Transverse colon (tissue), 4 donors: Measurements from ENCODE around the gene CRX. TPM values are rescaled to one million over a fixed set of nuclear protein-coding genes. Genes with fewer than 3 reads are reported as not detected.
"Not testable (repeated sequence)": the region's sequence is repeated elsewhere in the genome, so short reads cannot be mapped to it uniquely, and the experiment has no call there.

Source experiments
- DNase-seq: peaks from one replicate; pipeline ENCODE4 v3.0.0-alpha.2; 2019
- H3K27ac ChIP-seq, 4 donors: fragments of 200-600 bp; sonication (generic); 2 replicates each; pipeline ENCODE4 v1.5.1; 2016 to 2018; ENCODE audit warnings: inconsistent platforms in 4 of 4
- H3K27me3 ChIP-seq: fragments of 200-600 bp; sonication (generic); 2 replicates; pipeline ENCODE4 v1.5.1; 2017; ENCODE audit warnings: inconsistent platforms
- H3K36me3 ChIP-seq, 4 donors: fragments of 200-600 bp; sonication (generic); 2 replicates each; pipeline ENCODE4 v1.5.1; 2017 to 2019; ENCODE audit warnings: inconsistent platforms in 4 of 4
- H3K4me1 ChIP-seq, 4 donors: fragments of 200-600 bp; sonication (generic); 2 replicates each; pipeline ENCODE4 v1.5.1; 2017 to 2020; ENCODE audit warnings: inconsistent platforms in 4 of 4
- H3K4me3 ChIP-seq, 4 donors: fragments of 200-600 bp; sonication (generic); 1 replicate in 1 of 4; 2 replicates in 3 of 4; pipeline versions ENCODE4 v1.5.1 to v1.6.1; 2017 to 2019; ENCODE audit warnings: inconsistent platforms in 4 of 4
- H3K9me3 ChIP-seq, 2 donors: fragments of 200-600 bp; sonication (generic); 2 replicates each; pipeline ENCODE4 v1.5.1; 2017 to 2019; ENCODE audit warnings: inconsistent platforms in 2 of 2
- CTCF ChIP-seq, 5 experiments: fragments of 200-600 bp in 3 of 5; fragments of 450-650 bp in 2 of 5; sonication (generic) in 3 of 5; IDR thresholded peaks; 1 replicate in 2 of 5; 2 replicates in 3 of 5; pipeline ENCODE4 v1.5.1; 2016 to 2017; ENCODE audit warnings: antibody characterized with exemption in 5 of 5, inconsistent platforms in 3 of 5, mild to moderate bottlenecking in 2 of 5, moderate library complexity in 1 of 5
- EP300 ChIP-seq: sonication (generic); formaldehyde crosslinking; IDR thresholded peaks from one replicate; pipeline ENCODE4 v1.6.1; 2017; ENCODE audit warnings: antibody characterized with exemption, low read depth
- POLR2A ChIP-seq: fragments of 450-650 bp; IDR thresholded peaks from one replicate; pipeline ENCODE4 v1.6.1; 2016; ENCODE audit warnings: antibody characterized with exemption, mild to moderate bottlenecking, moderate library complexity
- POLR2AphosphoS5 ChIP-seq, 3 donors: sonication (generic); formaldehyde crosslinking; IDR thresholded peaks; one replicate each; pipeline ENCODE4 v1.6.1; 2016; ENCODE audit warnings: antibody characterized with exemption in 3 of 3
- WGBS, 2 donors: methylation state at CpG; one replicate each; pipeline ENCODE4 v1.1.5; 2018; ENCODE audit warnings: low coverage in 1 of 2; 5-methylcytosine and 5-hydroxymethylcytosine counted together
- in situ Hi-C, 4 donors: fragments of 200-750 bp; cut with MboI; loops; one replicate each; pipeline versions ENCODE4 v1.15.0 to v1.15.1; 2017; ENCODE audit warnings: low sequenced_read_pairs in 3 of 4, low pct_ligation_motif_present in 1 of 4, low pct_unique_long_range_greater_than_20kb in 1 of 4
- intact Hi-C: fragments of 100-400 bp; cut with DNase I; formaldehyde crosslinking; loops from one replicate; pipeline ENCODE4 v1.15.1; 2023; ENCODE audit warnings: low total_unique reads
- total RNA-seq, 4 donors: library from RNA; depleted of rRNA; stranded (reverse); fragments of >200 nt; gene quantifications; one replicate each; pipeline ENCODE4 v1.1.0, GENCODE V29; 2016

Gene CRX
- total RNA-seq = not detected

GRCh38 chr19:47821460-47822020 is at the start of gene CRX:
TSS of gene CRX (plus strand) at chr19:47821937. CDS start at chr19:47834444, 12,507 bp downstream.
- in situ Hi-C loops = no loop called here

GRCh38 chr19:47776568-47776967 is 45.2 kb upstream of the CRX start:
- Histone ChIP-seq H3K9me3 (no peaks in the 10 kb centered on the region), H3K27me3 (no peaks in the 10 kb centered on the region), H3K4me3 (no peak overlapping the region), H3K27ac (peak overlapping the region; percentile 95 to 99 (median 96)), H3K36me3 (no peaks in the 10 kb centered on the region), H3K4me1 (peaks cover 14 to 44% (median 35%) of the 10 kb centered on the region in 4 donors)
- WGBS, 2 donors = 45 to 53% methylated on average over 2 to 4 of the region's 4 CpGs
- intact Hi-C loops = loop anchor here (1.0 kb wide), 1 partner anchor 10 kb away; no protein-coding TSS in a partner anchor
- no peak for DNase-seq
- TF ChIP-seq POLR2A (peak; percentile 32), CTCF (IDR thresholded peaks at IDR 0.05) (no peak), POLR2AphosphoS5 (IDR thresholded peaks at IDR 0.05) (peak; percentile 22 to 63 (median 63)), EP300 (peak; percentile 59)
- in situ Hi-C loops = no loop called here

More at GRCh38 chr19:47821460-47822020, at the start of gene CRX:
- intact Hi-C loops = loop anchor here (5.0 kb wide), 1 partner anchor 586 kb away; no protein-coding TSS in a partner anchor
- no peaks in the 10 kb centered on the region for H3K4me1 ChIP-seq
- H3K27me3 ChIP-seq = peaks cover 36% of the 10 kb centered on the region
- no peaks in the 10 kb centered on the region for H3K36me3 ChIP-seq
- whole genome bisulfite sequencing, 2 donors = 41 to 64% methylated on average over 2 to 15 of the region's 15 CpGs
- no peak within 1 kb of the TSS for H3K4me3 ChIP-seq
- H3K9me3 ChIP-seq = no peaks in the 10 kb centered on the region
- DNase-seq = no peak
- no peak within 1 kb of the TSS for H3K27ac ChIP-seq
- TF ChIP-seq POLR2A (no peak), EP300 (no peak), CTCF (IDR thresholded peaks at IDR 0.05) (no peak), POLR2AphosphoS5 (IDR thresholded peaks at IDR 0.05) (no peak)

- H3K27ac ChIP-seq = peak overlapping the region; percentile 95 to 99 (median 96)
- TF ChIP-seq POLR2AphosphoS5 (IDR thresholded peaks at IDR 0.05) (peak in 1 of 3 donors; percentile 34), POLR2A (peak; percentile 60)
- H3K4me1 ChIP-seq = peaks cover 14 to 52% (median 39%) of the 10 kb centered on the region in 4 donors
- 57% methylated on average over 23 of the region's 23 CpGs; no CpG with 5 or more reads in 1 of the 2 donors for WGBS, 2 donors
- in situ Hi-C loops, H3K27me3 ChIP-seq, intact Hi-C loops, H3K36me3 ChIP-seq, H3K9me3 ChIP-seq: not testable (repeated sequence)
- DNase-seq = peak; percentile 52
- H3K4me3 ChIP-seq = peak overlapping the region; percentile 76 to 95 (median 88)
Measured at GRCh38 chr19:47777245-47778048, 44.3 kb upstream of the CRX start.

DNA sequence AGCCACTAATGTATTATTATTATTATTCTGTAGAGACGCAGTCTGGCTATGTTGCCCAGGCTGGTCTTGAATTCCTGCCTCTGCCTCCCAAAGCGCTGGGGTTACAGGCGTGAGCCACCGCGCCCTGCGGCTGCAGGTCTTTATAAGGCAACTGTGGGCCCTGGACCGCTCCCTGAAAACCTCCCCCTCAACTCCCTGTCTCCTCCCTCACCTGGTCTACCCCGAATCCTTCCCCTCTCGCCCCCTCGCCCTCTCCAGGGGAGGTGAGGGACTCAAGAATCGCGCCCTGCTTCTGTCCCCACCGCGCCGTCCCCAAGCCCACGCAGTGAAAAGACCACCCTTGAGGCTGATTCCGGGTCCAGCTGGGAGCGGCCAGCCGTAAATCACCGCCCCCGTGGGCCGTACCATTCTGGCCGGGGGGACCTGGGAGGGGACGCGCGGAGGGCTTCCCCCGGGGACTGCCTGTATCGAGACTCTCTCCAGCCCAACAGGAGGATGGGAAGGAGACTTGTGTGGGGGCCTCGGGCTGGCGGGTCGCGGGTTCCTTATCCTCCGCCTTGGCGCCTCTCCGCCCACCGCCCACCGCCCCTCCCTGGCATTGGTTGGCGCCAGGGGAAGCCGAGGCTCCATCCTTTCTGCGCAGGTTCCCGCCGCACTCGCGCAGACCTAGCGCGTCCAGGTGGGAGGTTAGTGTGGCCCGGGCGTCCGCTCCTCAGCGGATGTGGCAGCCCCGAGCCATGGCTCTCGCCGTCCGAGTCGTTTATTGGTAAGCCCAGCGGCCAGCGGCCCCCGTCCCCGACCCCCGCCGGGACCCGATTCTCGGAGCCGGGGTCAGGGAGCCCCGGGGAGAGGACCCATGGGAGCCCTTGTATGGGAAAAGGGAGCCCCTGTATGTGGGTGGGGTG is 43.4 kb upstream of the CRX start, which contains the start of gene SELENOW:
Gene SELENOW, plus strand, starts transcription at position 655 of the 905 bp plus-strand sequence. Its CDS starts 83 bp downstream, at position 738.
- in situ Hi-C loops = no loop called here
- TF ChIP-seq POLR2AphosphoS5 (IDR thresholded peaks at IDR 0.05) (peak; percentile 98 to 99 (median 99)), EP300 (no peak), CTCF (IDR thresholded peaks at IDR 0.05) (peak in 1 of 5 experiments; percentile 8), POLR2A (peak; percentile 97)
- peak; percentile 88 for DNase-seq
- H3K36me3 ChIP-seq = peaks cover 0 to 11% (median 0%) of the 10 kb centered on the region in 4 donors
- whole genome bisulfite sequencing, 2 donors = 1% methylated on average over 53 of the region's 65 CpGs; no CpG with 5 or more reads in 1 of the 2 donors
- no peaks in the 10 kb centered on the region for H3K27me3 ChIP-seq
- intact Hi-C loops = no loop called here
- H3K4me3 ChIP-seq = peak within 1 kb of the TSS; percentile 76 to 95 (median 88)
- no peaks in the 10 kb centered on the region for H3K9me3 ChIP-seq
- peak within 1 kb of the TSS; percentile 95 to 99 (median 96) for H3K27ac ChIP-seq
- H3K4me1 ChIP-seq = peaks cover 14 to 58% (median 40%) of the 10 kb centered on the region in 4 donors
